Activated CD4-positive, alpha-beta memory T cell treated with anti-CD3 and anti-CD28 coated beads, Interleukin-2, amount 10 ng/mL, durations not matched to agents 7 days and 5 days (primary cell): ENCODE data around the gene KDM3B. TPM values are rescaled to one million over a fixed set of nuclear protein-coding genes. Genes with fewer than 3 reads are reported as not detected.
A peak's percentile ranks its signal among the peaks of the same experiment; 100 is the strongest.

Source experiments
- CTCF ChIA-PET: fragments of 350-600 bp; sonication (Branson Sonifier 250); formaldehyde crosslinking; loops from one replicate; lab custom pipeline; 2021; ENCODE audit warnings: antibody characterized with exemption, inconsistent platforms; lab: Charles Lee
- POLR2A ChIA-PET: fragments of 350-600 bp; sonication (Branson Sonifier 250); formaldehyde crosslinking; loops from one replicate; lab custom pipeline; 2021; ENCODE audit warnings: antibody characterized with exemption; lab: Charles Lee
- DNase-seq: peaks from one replicate; pipeline ENCODE4 v3.0.0-alpha.2; 2020
- H3K27ac Mint-ChIP-seq: one replicate; pipeline ENCODE4 v1.8.0; 2021; ENCODE audit warnings: mild to moderate bottlenecking, mixed read lengths
- H3K27me3 Mint-ChIP-seq: one replicate; pipeline ENCODE4 v1.8.0; 2021; ENCODE audit warnings: mixed read lengths
- H3K36me3 Mint-ChIP-seq: one replicate; pipeline ENCODE4 v1.8.0; 2021; ENCODE audit warnings: low read depth, mixed read lengths
- H3K4me1 Mint-ChIP-seq: one replicate; pipeline ENCODE4 v1.8.0; 2021; ENCODE audit warnings: mixed read lengths
- H3K4me3 Mint-ChIP-seq: one replicate; pipeline ENCODE4 v1.8.0; 2021; ENCODE audit warnings: mild to moderate bottlenecking, mixed read lengths
- H3K9me3 Mint-ChIP-seq: one replicate; pipeline ENCODE4 v1.8.0; 2021; ENCODE audit warnings: mixed read lengths
- total RNA-seq, 2 experiments: library from RNA; stranded (reverse); gene quantifications; one replicate each; pipeline ENCODE4 v1.2.3, GENCODE V29; 2021

The KDM3B gene
- total RNA-seq, 2 experiments from 2014 or later, result 51.9 to 57.9 TPM

GRCh38 chr5:138465261-138466124 is 113.0 kb downstream of the KDM3B start, which contains the start of gene EGR1:
Gene EGR1 (plus strand): TSS chr5:138465479. CDS start chr5:138465762, 283 bp downstream.
- Mint-ChIP-seq H3K36me3 (peaks cover 13% of the 10 kb centered on the region), H3K9me3 (no peaks in the 10 kb centered on the region), H3K27ac (peak within 1 kb of the TSS; percentile 91), H3K4me3 (peak within 1 kb of the TSS; percentile 83), H3K4me1 (peaks cover 27% of the 10 kb centered on the region), H3K27me3 (peaks cover 21% of the 10 kb centered on the region)
- CTCF ChIA-PET, result interaction anchor here (0.7 to 6.2 kb wide), 25 partner anchors 10 to 1936 kb away, joined by 3 to 46 read pairs (median 6); partner anchors contain the start of genes CDC23, CDC25C, ETF1 and HSPA9
- DNase-seq, result peak; percentile 96
- POLR2A ChIA-PET, result interaction anchor here (0.6 to 3.9 kb wide), 26 partner anchors 8 to 810 kb away, joined by 3 to 57 read pairs (median 6); partner anchors contain the start of genes BRD8, CDC23, CDC25C and ETF1

GRCh38 chr5:138466125-138466899 is 113.8 kb downstream of the KDM3B start:
- Mint-ChIP-seq H3K27ac (no peak overlapping the region), H3K27me3 (peaks cover 21% of the 10 kb centered on the region), H3K4me1 (peaks cover 21% of the 10 kb centered on the region), H3K9me3 (no peaks in the 10 kb centered on the region), H3K4me3 (peak overlapping the region; percentile 83), H3K36me3 (peaks cover 13% of the 10 kb centered on the region)
- ChIA-PET CTCF (interaction anchor here (0.7 to 6.2 kb wide), 8 partner anchors 10 to 1935 kb away, joined by 3 to 46 read pairs (median 4); partner anchors contain the start of genes ETF1 and KDM3B), POLR2A (interaction anchor here (0.8 to 3.9 kb wide), 16 partner anchors 9 to 713 kb away, joined by 3 to 57 read pairs (median 10); partner anchors contain the start of genes BRD8, CDC25C, ETF1 and FAM53C)
- DNase-seq, result no peak

- Mint-ChIP-seq H3K4me1 (peaks cover 20% of the 10 kb centered on the region), H3K27ac (no peak overlapping the region), H3K4me3 (peak overlapping the region; percentile 83), H3K36me3 (peaks cover 13% of the 10 kb centered on the region), H3K27me3 (peaks cover 22% of the 10 kb centered on the region), H3K9me3 (no peaks in the 10 kb centered on the region)
- CTCF ChIA-PET, result interaction anchor here (1.2 to 6.2 kb wide), 4 partner anchors 9 to 116 kb away, joined by 3 to 46 read pairs (median 10); partner anchors contain the start of gene KDM3B
- POLR2A ChIA-PET, result interaction anchor here (0.8 to 3.9 kb wide), 3 partner anchors 76 to 288 kb away, joined by 3 to 57 read pairs (median 17); partner anchors contain the start of genes BRD8, ETF1, HSPA9 and KIF20A
- peak; percentile 41 for DNase-seq
Measured at GRCh38 chr5:138466900-138467710, 114.6 kb downstream of the KDM3B start.

GRCh38 chr5:138467711-138468132 is 115.2 kb downstream of the KDM3B start:
- ChIA-PET CTCF (no interaction called here), POLR2A (interaction anchor here (3.9 kb wide), 1 partner anchor 75 kb away, joined by 57 read pairs; the partner anchor contains the start of gene ETF1)
- H3K27me3 Mint-ChIP-seq, result peaks cover 24% of the 10 kb centered on the region
- no peak overlapping the region for H3K27ac Mint-ChIP-seq
- no peaks in the 10 kb centered on the region for H3K9me3 Mint-ChIP-seq
- peaks cover 20% of the 10 kb centered on the region for H3K4me1 Mint-ChIP-seq
- H3K4me3 Mint-ChIP-seq, result peak overlapping the region; percentile 83
- DNase-seq, result peak; percentile 30
- peaks cover 13% of the 10 kb centered on the region for H3K36me3 Mint-ChIP-seq

- Mint-ChIP-seq H3K4me1 (peaks cover 19% of the 10 kb centered on the region), H3K27ac (no peak overlapping the region), H3K9me3 (no peaks in the 10 kb centered on the region), H3K27me3 (peaks cover 24% of the 10 kb centered on the region), H3K36me3 (peaks cover 13% of the 10 kb centered on the region), H3K4me3 (peak overlapping the region; percentile 9)
- POLR2A ChIA-PET, result no interaction called here
- no peak for DNase-seq
- CTCF ChIA-PET, result no interaction called here
Measured at GRCh38 chr5:138468133-138468965, 115.9 kb downstream of the KDM3B start.

GRCh38 chr5:138468966-138469539 is 116.6 kb downstream of the KDM3B start:
- peaks cover 17% of the 10 kb centered on the region for H3K4me1 Mint-ChIP-seq
- CTCF ChIA-PET, result interaction anchor here (1.4 kb wide), 1 partner anchor 19 kb away, joined by 5 read pairs; no protein-coding TSS in a partner anchor
- no peak for DNase-seq
- H3K27me3 Mint-ChIP-seq, result peaks cover 27% of the 10 kb centered on the region
- H3K4me3 Mint-ChIP-seq, result no peak overlapping the region
- peaks cover 13% of the 10 kb centered on the region for H3K36me3 Mint-ChIP-seq
- no peak overlapping the region for H3K27ac Mint-ChIP-seq
- H3K9me3 Mint-ChIP-seq, result no peaks in the 10 kb centered on the region
- POLR2A ChIA-PET, result no interaction called here

- H3K9me3 Mint-ChIP-seq, result no peaks in the 10 kb centered on the region
- no peak overlapping the region for H3K4me3 Mint-ChIP-seq
- peaks cover 29% of the 10 kb centered on the region for H3K27me3 Mint-ChIP-seq
- peak; percentile 24 for DNase-seq
- no peak overlapping the region for H3K27ac Mint-ChIP-seq
- peaks cover 17% of the 10 kb centered on the region for H3K4me1 Mint-ChIP-seq
- peaks cover 13% of the 10 kb centered on the region for H3K36me3 Mint-ChIP-seq
- ChIA-PET POLR2A (no interaction called here), CTCF (interaction anchor here (1.4 kb wide), 1 partner anchor 20 kb away, joined by 5 read pairs; no protein-coding TSS in a partner anchor)
Measured at GRCh38 chr5:138469540-138470321, 117.2 kb downstream of the KDM3B start.

- Mint-ChIP-seq H3K4me3 (no peak overlapping the region), H3K36me3 (peaks cover 13% of the 10 kb centered on the region), H3K27me3 (peaks cover 33% of the 10 kb centered on the region), H3K9me3 (no peaks in the 10 kb centered on the region), H3K27ac (no peak overlapping the region), H3K4me1 (peaks cover 17% of the 10 kb centered on the region)
- no peak for DNase-seq
- ChIA-PET POLR2A (no interaction called here), CTCF (interaction anchor here (1.4 kb wide), 1 partner anchor 21 kb away, joined by 5 read pairs; no protein-coding TSS in a partner anchor)
Measured at GRCh38 chr5:138470322-138471051, 118.0 kb downstream of the KDM3B start.

GRCh38 chr5:138471052-138471361 is 118.5 kb downstream of the KDM3B start:
- H3K4me1 Mint-ChIP-seq, result peaks cover 17% of the 10 kb centered on the region
- peaks cover 13% of the 10 kb centered on the region for H3K36me3 Mint-ChIP-seq
- no peak for DNase-seq
- H3K27ac Mint-ChIP-seq, result no peak overlapping the region
- POLR2A ChIA-PET, result no interaction called here
- CTCF ChIA-PET, result no interaction called here
- H3K27me3 Mint-ChIP-seq, result peaks cover 33% of the 10 kb centered on the region
- H3K4me3 Mint-ChIP-seq, result no peak overlapping the region
- H3K9me3 Mint-ChIP-seq, result no peaks in the 10 kb centered on the region

GRCh38 chr5:138472353-138472752 is 119.9 kb downstream of the KDM3B start:
- ChIA-PET POLR2A (no interaction called here), CTCF (interaction anchor here (1.6 kb wide), 1 partner anchor 24 kb away, joined by 4 read pairs; no protein-coding TSS in a partner anchor)
- Mint-ChIP-seq H3K4me3 (no peak overlapping the region), H3K27me3 (peaks cover 30% of the 10 kb centered on the region), H3K36me3 (peaks cover 6% of the 10 kb centered on the region), H3K27ac (no peak overlapping the region), H3K9me3 (no peaks in the 10 kb centered on the region), H3K4me1 (peaks cover 8% of the 10 kb centered on the region)
- no peak for DNase-seq
